ENCODE data around the gene IPPK.

- no peak for TF ChIP-seq CTCF (conservative IDR thresholded peaks at IDR 0.05 in 1 of 2, IDR thresholded peaks at IDR 0.05 in 1 of 2; ENCODE audit: extremely low read depth in 1 of 2, insufficient read depth in 1 of 2, low read depth in 1 of 2, low read length in 2 of 2)
- no peak for TF ChIP-seq EZH2 (IDR thresholded peaks at IDR 0.05; ENCODE audit: borderline replicate concordance, low read length)
These were observed 27.9 kb downstream of the IPPK start for GRCh38 chr9:92642041-92642451.
